ENCODE data around the gene STUM.

STUM gene

DNA sequence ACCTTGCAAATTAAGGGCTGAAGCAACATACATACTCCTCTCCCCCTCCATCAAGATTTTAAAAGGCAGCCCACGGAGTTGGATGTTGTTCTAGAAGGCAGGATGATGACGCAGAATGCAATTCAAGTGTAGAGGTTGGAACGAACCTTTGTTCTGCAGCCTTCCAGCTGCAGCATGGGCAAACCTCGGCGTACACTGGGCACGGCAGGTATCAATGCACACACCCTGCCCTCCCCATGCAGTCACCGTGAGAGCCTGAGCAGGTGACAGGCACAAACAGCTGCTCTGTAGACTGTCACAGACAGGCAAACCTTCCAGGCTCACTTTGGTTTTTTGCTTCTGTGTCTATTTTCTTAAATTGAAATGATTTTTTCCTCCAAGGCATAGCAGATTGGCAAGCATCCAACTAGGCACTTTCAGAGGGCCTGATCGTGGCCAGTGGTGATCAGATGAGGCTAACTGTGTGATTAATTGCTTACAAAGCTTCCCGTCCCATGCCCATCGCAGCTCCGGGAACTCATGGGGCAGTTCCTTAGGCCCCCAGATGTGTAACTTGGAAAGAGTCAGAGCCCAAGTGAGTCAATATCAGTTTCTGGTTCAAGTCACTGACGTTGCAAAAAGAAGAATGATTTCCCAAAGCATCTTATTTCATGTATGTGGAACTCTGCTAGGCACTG lies 108.2 kb downstream of the STUM start:
- DNase-seq = no peak

GRCh38 chr1:226657895-226658545 lies 109.5 kb downstream of the STUM start:
- DNase-seq = no peak

GRCh38 chr1:226658546-226659125 lies 110.1 kb downstream of the STUM start:
- no peak for DNase-seq

Measured in hematopoietic multipotent progenitor cell treated with erythropoietin and hydrocortisone succinate and interleukin-3 and kit ligand, for 8 days (in vitro differentiated cells).